ENCODE results near the gene NEU2.

GRCh38 chr2:232994446-232994845 lies 38.0 kb upstream of the NEU2 start:
- TF ChIP-seq ATF2 (tag by site-specific recombination; IDR thresholded peaks at IDR 0.05; ENCODE audit: low read depth) (no peak), ZNF830 (tag by site-specific recombination; IDR thresholded peaks at IDR 0.05; ENCODE audit: low read depth) (no peak), ZNF433 (tag by site-specific recombination; IDR thresholded peaks at IDR 0.05; ENCODE audit: low read depth) (no peak), TCF7L2 (IDR thresholded peaks at IDR 0.05; ENCODE audit: borderline replicate concordance, low read depth, low read length) (no peak), ZNF76 (tag by site-specific recombination; IDR thresholded peaks at IDR 0.05; ENCODE audit: borderline replicate concordance, low read depth) (no peak), ZNF341 (tag by site-specific recombination; IDR thresholded peaks at IDR 0.05; ENCODE audit: low read depth) (no peak), ZNF558 (tag by site-specific recombination; IDR thresholded peaks at IDR 0.05) (no peak), ZSCAN18 (tag by site-specific recombination; IDR thresholded peaks at IDR 0.05) (no peak), ZNF174 (tag by site-specific recombination; IDR thresholded peaks at IDR 0.05) (no peak), ZBTB21 (tag by site-specific recombination; IDR thresholded peaks at IDR 0.05) (no peak)
- TF ChIP-seq, protein P1, sequence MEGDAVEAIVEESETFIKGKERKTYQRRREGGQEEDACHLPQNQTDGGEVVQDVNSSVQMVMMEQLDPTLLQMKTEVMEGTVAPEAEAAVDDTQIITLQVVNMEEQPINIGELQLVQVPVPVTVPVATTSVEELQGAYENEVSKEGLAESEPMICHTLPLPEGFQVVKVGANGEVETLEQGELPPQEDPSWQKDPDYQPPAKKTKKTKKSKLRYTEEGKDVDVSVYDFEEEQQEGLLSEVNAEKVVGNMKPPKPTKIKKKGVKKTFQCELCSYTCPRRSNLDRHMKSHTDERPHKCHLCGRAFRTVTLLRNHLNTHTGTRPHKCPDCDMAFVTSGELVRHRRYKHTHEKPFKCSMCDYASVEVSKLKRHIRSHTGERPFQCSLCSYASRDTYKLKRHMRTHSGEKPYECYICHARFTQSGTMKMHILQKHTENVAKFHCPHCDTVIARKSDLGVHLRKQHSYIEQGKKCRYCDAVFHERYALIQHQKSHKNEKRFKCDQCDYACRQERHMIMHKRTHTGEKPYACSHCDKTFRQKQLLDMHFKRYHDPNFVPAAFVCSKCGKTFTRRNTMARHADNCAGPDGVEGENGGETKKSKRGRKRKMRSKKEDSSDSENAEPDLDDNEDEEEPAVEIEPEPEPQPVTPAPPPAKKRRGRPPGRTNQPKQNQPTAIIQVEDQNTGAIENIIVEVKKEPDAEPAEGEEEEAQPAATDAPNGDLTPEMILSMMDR (tag by site-specific recombination; IDR thresholded peaks at IDR 0.05), result no peak
- TF ChIP-seq, protein P2, sequence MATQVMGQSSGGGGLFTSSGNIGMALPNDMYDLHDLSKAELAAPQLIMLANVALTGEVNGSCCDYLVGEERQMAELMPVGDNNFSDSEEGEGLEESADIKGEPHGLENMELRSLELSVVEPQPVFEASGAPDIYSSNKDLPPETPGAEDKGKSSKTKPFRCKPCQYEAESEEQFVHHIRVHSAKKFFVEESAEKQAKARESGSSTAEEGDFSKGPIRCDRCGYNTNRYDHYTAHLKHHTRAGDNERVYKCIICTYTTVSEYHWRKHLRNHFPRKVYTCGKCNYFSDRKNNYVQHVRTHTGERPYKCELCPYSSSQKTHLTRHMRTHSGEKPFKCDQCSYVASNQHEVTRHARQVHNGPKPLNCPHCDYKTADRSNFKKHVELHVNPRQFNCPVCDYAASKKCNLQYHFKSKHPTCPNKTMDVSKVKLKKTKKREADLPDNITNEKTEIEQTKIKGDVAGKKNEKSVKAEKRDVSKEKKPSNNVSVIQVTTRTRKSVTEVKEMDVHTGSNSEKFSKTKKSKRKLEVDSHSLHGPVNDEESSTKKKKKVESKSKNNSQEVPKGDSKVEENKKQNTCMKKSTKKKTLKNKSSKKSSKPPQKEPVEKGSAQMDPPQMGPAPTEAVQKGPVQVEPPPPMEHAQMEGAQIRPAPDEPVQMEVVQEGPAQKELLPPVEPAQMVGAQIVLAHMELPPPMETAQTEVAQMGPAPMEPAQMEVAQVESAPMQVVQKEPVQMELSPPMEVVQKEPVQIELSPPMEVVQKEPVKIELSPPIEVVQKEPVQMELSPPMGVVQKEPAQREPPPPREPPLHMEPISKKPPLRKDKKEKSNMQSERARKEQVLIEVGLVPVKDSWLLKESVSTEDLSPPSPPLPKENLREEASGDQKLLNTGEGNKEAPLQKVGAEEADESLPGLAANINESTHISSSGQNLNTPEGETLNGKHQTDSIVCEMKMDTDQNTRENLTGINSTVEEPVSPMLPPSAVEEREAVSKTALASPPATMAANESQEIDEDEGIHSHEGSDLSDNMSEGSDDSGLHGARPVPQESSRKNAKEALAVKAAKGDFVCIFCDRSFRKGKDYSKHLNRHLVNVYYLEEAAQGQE (tag by site-specific recombination; IDR thresholded peaks at IDR 0.05), result no peak
- TF ChIP-seq, protein P3, sequence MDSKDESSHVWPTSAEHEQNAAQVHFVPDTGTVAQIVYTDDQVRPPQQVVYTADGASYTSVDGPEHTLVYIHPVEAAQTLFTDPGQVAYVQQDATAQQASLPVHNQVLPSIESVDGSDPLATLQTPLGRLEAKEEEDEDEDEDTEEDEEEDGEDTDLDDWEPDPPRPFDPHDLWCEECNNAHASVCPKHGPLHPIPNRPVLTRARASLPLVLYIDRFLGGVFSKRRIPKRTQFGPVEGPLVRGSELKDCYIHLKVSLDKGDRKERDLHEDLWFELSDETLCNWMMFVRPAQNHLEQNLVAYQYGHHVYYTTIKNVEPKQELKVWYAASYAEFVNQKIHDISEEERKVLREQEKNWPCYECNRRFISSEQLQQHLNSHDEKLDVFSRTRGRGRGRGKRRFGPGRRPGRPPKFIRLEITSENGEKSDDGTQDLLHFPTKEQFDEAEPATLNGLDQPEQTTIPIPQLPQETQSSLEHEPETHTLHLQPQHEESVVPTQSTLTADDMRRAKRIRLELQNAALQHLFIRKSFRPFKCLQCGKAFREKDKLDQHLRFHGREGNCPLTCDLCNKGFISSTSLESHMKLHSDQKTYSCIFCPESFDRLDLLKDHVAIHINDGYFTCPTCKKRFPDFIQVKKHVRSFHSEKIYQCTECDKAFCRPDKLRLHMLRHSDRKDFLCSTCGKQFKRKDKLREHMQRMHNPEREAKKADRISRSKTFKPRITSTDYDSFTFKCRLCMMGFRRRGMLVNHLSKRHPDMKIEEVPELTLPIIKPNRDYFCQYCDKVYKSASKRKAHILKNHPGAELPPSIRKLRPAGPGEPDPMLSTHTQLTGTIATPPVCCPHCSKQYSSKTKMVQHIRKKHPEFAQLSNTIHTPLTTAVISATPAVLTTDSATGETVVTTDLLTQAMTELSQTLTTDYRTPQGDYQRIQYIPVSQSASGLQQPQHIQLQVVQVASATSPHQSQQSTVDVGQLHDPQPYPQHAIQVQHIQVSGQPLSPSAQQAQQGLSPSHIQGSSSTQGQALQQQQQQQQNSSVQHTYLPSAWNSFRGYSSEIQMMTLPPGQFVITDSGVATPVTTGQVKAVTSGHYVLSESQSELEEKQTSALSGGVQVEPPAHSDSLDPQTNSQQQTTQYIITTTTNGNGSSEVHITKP (tag by site-specific recombination; IDR thresholded peaks at IDR 0.05), result no peak
